Measurements from ENCODE around the gene MAD1L1.

The MAD1L1 gene

DNA sequence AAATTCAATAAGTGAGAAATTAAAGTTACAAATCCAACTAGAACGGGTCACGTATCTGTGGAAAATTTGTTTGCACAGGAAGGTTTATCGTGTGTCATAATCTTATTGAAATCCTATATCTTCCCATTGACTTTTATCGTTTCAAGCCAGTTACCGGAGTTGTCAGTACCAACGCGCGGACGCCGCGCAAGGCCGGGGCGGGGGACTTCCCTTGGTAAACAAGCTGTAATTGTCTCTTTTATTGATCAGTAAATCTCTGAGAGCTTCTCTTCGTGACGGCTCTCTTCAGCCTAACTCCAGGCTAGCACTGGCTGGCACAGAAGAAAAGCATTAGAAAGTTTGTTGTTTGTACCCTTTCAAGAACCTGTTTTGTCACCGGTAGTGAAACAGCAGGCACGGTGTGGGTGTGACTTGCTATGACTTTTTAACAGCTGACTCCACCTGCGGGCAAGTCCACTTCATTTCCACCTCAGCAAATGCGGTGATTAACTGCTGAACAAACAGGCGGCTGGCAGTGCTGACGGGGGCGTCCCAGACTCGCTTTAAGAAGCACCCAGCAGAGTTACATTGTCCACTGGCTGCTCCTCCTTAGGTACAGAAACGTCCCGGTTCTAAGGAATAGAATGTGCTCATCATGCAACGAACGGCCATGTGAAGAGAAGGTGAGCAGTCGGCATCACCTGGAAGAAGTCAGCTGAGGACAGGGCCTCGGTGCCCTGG, 215.8 kb downstream of the MAD1L1 start:
- no peak for DNase-seq (ENCODE audit: low read depth in 2 of 3, low spot score in 1 of 3)

DNA sequence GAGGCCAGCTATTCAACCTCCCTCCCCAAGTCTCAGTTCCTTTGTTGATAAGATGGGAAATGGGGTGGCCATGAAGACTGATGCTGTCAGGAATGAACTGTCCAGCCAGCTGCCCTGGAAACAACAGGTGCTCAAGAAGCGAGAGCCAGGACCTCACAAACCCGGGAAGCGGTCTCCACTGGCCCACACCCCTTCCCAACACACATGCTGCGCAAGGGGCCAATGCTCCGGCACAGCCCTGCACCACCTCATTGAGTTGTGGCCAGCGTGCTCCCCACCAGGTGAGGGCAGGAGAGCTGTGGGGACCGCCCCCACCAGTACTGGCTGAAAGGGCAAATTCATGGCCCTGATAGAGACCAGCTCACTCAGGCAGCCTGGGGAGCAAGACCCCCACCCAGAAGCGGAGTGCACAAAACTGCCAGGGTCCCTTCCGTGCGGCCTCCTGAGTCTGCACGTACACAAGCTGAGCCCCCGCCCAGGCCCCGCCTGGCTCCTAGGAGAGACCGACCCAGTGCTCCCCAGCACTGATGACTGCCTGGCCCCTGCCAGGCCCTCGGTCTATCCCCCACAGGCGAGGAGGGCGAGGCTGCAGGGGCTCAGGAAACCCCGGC, 216.6 kb downstream of the MAD1L1 start:
- no peak for DNase-seq (ENCODE audit: low read depth in 2 of 3, low spot score in 1 of 3)

DNA sequence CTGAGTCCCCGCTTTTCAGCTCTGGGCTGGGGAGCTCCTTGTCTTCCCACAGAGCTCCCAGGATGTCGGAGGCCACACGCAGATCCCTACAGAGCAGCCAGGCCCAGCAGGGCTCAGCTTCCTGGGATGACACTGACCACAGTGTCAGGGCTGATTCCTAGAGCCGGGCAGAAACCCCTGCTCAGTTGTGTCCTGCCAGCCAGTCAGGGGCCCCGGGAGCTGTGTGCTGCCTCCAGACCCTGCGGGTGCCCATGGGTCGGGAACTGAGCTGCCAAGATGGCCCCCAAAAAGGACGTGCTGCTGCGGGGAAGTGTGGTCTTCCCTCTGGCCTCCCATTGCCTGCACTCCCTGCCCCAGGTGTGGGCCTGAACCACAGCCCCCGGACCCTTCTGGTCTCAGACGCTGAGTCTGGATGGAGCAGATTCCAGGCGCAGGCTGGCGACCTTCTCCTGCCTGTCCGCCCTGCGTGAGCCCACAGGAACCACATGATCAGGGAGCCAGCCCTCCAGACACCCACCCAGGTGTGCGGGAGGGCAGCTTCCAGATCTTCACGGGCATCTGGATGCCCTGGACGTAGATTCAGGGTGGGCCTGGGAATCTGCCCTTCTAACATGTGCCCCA, 217.4 kb downstream of the MAD1L1 start:
- no peak for DNase-seq (ENCODE audit: low read depth in 2 of 3, low spot score in 1 of 3)

DNA sequence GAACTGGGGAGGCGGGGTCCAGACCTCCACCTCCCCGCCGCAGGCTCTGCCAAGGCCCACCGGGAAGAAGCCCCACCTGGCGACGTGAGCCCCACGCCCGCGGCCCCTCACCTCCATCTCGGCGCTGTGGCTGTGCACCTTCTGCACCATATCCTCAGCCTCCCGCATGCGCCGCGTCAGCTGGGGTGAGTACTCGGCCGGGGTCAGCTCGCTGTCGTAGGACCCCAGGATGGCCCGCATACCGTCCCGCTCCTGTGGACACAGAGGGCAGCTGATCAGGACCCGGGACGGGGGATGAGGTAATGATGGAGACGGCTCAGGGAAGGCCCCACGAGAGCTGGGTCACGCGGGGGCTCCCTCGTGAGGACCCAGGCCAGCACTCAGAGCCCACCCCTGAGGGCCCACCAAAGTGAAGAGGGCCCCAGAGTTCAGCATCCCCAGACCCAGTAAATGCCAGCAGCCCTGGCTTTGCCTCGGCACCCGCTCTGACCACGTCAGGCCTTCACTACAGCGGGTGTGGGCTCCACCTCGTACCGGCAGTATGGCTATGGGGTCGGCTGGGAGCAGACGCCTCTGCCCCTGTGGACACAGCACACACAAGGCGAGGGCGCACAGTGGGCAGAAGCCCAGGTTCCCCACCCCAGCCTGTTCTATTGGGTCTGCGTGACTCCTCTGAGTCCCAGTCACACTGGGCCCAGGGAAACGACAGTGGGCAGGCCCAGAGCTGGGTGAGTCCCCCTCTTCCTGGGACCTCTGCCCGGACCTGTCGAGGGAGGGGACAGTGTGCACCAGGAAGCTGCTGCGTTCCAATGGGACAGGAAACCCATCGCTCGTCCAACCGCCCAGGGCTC, 218.1 kb downstream of the MAD1L1 start:
- DNase-seq (ENCODE audit: low read depth in 2 of 3, low spot score in 1 of 3): no peak

DNA sequence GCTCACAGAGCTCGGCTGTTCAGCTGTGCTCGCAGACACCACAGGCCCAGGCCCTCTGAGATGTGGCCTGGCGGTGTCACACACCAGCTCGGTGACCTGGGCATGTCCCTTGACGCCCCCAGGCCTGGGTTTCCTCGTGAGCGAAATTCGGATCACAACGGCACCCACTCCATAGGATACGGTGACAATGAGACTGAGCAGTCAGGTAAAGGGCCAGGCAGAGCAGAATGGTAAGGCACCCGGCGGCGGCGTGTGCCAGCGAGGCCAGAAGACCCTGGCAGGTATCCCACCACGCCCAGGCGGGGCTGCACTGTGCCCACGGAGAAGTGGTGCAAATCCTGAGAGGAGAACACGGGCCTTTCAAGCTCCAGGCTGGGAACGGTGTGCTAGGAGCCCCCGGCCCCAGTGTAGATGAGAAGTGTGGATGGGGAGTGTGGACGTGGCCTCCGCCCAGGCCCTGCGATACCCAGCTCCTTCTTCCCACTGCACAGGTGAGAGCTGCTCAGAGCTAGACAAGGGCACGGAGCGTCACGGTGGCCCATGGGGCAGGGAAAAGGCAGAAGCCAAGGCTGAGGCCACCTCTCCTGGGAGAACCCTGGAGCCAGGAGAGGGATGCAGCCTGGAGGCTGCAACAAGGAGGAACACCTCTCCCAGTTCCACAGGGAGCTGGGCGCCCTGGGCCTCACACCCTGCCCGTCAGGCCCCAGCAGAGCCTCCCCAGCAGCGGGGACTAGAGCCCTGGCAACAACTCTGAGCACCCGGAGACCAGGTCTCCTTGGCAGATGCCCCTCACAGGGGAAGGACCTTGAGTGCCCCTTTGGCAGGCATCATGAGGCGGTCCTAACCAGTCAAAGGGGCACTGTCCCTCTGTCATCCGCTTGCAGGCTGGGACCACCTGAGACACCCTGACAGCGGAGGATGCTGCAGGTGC, 219.1 kb downstream of the MAD1L1 start:
- no peak for DNase-seq (ENCODE audit: low read depth in 2 of 3, low spot score in 1 of 3)

DNA sequence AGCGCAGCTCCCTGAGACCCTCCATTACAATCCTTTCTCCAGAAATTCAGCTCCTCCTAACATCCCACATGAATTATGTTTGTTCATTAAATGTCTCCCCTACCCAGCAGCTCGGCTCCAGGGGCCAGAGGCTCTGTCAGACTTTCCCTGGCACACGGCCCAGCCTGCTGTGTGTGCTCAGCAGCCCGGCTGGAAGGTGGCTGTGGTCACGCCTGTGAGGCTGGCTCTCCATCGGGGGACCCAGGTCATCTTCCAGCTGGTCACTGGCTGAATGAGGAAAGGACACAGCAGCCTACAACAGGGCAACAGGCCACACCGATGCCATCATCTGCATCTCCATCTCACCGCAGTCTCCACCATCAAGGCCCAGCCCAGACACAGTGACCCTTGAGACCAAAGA, 219.8 kb downstream of the MAD1L1 start:
- DNase-seq (ENCODE audit: low read depth in 2 of 3, low spot score in 1 of 3): no peak

DNA sequence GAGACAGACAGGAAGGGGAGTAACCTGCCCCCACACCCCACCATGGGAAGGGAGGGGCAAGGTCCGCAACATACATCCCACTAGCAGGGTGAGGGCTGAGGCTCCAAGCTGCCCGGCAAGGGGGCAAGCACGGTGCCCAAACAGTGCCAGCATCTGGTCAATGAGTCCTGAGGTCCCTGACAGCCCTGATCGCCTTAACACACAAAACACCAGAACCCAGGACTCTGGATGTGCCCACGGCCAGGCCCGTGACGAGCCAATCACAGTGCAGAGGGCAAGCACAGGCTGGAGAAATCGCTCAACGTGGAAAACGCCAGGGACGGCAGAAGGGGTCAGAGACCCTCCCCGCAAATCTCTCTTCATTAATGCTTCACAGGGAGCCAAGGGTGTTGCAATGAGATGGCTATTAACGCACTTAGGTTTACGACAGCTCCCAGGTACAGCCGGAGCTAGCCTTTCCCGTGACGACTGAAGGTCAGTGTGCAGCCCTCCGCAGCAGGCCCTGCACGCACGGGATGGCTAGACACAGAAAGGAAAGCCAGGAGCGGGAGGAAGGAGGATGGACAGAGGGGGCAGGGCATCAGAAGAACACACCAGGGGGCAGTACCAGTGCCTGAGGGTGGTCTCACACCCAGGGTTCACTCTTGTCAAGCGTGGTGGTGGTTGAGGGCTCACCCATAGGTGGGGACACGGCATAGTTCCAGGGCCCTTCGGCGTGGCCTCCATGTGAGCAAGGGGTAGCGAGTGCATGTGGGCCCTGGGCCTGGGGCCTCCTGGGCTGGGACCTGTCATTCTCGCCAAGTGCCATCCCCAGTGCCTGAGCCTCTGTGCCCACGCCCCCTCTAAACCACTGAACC, 220.5 kb downstream of the MAD1L1 start:
- no peak for DNase-seq (ENCODE audit: low read depth in 2 of 3, low spot score in 1 of 3)

DNA sequence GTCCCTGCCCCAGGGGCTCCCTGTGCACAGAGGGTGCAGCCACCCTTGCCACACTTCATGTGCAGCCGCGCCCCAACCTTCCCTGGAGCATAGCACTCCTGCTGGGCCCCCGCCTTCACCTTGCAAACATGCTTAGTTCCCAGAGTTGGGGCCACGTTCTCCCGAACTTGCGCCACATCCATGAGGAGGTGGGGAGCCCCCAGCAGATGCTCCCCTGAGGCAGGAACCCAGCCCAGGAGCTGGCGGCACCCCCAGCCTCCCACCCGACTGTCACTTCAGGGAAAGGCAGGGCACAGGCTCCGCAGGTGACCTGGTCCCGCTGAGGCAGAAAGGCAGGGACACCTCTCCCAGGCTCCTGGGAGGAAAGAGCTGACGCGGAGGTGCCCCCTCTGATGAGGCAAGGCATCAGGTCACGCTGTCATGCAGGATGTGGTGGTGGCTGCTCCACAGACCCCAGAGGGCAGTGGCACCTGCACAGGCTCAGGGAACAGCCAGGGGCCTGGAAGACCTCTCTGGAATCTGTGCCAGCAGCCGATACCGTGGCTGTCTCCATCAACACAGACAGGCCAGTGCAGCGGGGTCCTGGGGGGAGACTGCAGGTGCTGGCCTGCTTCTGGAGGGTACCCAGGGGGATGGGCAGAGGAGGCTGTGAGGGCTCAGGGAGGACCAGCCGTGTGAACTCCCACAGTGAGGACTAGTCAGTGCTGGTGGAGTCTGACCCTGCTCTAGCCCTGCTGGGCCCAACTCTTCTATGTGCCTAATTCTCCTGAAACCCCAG, 221.3 kb downstream of the MAD1L1 start:
- no peak for DNase-seq (ENCODE audit: low read depth in 2 of 3, low spot score in 1 of 3)

DNA sequence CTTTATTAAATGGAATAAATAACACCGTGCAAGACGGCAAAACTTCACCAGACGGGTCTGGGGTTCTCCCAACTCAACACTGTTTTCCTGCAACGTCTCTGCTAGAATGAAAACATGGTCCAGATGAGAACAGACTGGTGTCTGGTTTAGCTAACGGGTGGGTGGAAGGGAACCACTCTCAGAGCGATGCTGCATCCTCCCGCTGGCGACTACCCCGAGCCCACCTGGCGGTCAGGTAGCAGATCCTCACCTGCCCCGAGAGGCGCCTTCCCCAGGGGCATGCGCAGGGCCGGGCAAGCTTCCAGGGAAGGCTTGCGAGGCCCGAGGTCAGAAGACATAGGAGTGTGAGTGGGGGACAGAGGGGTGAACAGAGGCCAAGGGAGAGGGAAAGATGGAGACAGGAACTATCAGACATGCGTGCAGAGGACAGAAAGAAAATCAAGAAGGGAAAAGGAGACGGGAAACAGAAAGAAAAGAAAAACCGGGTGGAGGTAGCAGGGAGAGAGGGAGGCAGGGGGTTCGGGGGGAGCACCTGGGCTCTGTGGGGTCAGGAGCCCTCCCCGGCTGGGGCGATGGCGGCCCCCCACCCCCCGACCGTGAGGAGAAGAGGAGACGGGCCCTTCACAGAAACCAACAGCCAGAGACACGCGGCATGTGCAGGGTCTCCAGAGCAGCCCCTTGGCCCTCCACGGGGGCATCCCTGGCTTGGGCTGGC, 222.0 kb downstream of the MAD1L1 start:
- DNase-seq (ENCODE audit: low read depth in 2 of 3, low spot score in 1 of 3): no peak

DNA sequence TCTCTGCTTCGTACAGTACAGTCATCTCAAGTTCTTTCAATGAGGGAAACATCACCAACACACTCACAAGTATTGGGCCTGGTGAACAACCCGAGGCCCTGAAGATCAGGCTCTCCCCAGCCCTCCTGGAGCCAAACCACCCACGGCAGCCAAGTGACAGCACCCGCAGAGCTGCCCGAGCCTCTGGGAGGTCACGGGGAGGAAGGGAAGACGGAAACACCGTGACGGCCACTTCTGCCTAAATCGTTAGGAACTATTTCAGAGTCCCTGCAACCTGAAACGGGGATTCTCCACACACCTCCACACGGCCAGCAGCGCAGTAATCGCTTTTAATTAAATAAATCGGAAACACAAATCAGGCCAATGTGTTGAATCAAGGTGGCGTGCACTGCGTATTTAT, 222.6 kb downstream of the MAD1L1 start:
- DNase-seq (ENCODE audit: low read depth in 2 of 3, low spot score in 1 of 3): no peak

DNA sequence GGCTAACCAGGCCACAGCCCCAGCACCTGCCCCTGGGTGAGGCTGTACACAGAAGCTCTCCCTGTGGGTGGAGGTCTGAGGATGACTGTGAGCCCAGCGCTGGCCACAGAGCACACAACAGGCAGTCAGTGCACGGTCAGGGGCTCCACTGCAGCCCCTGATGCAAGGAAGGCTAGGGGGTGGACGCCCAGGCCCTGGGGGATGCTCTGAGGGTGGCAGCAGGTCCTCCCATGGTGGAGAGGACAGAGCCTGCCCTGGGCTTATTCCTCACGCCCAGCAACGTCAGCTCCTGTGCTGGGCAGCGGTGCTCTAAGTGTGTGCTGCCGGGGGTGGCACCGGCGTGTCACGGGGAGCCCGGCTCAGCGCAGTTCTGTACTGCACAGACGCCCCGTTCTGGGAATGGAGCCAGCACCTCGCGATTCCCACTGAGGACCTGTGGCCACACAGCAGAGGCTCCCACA, 223.2 kb downstream of the MAD1L1 start:
- no peak for DNase-seq (ENCODE audit: low read depth in 2 of 3, low spot score in 1 of 3)

DNA sequence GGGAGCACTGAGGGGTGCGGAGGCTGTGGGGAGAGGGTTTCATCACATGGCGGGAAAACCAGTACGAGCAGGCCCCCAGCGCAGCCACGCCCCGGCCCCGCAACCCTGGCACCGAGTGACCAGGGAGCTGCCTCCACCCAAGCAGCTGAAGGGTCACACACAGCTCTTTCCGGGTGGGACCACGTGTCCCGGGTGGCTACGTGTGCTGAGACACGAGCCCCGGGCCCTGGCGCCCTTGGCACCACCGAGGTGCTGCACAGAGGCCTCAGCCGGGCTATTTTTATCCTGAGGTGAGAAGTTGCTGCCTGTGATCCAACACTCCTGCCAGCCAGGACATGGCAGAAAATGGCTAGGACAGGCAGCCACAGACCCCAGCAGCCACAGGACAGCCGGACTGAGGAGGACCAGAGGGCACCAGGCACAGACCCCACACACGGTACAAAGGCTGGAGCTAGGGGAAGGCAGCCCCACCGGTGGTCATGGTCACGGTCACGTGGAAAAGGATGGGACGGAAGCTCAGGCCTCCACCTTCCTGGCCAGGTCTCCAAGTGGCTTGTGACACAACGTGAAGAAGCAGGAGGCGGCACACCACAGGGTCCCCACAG, 223.7 kb downstream of the MAD1L1 start:
- no peak for DNase-seq (ENCODE audit: low read depth in 2 of 3, low spot score in 1 of 3)

DNA sequence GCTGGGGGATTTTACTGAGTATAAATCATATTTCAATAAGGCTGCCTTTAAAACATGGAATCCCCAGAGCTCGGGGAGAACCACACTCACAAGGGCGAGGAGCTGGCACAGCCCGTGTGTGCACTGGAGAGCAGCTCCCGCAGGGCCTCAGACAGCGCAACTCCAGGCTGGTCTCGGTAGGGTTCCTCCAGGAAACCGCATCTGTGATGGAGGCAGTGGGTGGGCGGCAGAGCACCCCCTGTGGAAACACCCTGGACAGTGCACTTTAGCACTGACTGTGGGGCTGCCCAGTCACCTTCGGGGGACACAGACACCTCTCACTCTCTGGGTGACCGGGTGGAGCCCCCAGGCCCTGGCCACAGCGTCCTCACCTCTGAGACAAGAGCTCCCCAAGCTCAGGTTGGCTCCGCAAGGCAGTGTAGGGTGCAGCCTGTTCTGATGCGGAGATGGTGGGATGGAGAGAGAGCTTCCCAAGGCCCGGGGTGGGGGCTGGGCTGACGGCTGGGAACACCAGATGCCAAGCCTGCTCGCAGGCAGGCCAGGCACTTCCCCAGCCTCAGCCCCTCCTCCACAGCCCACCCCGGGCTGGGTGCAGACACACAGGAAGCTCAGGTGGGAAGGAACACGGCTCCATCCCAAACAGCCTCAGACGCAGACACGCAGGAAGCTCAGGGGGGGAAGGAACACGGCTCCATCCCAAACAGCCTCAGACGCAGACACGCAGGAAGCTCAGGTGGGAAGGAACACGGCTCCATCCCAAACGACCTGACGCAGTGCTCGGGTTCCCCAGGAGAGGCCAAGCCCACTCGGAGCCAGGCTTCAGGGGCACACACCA, 224.4 kb downstream of the MAD1L1 start:
- DNase-seq (ENCODE audit: low read depth in 2 of 3, low spot score in 1 of 3): no peak

DNA sequence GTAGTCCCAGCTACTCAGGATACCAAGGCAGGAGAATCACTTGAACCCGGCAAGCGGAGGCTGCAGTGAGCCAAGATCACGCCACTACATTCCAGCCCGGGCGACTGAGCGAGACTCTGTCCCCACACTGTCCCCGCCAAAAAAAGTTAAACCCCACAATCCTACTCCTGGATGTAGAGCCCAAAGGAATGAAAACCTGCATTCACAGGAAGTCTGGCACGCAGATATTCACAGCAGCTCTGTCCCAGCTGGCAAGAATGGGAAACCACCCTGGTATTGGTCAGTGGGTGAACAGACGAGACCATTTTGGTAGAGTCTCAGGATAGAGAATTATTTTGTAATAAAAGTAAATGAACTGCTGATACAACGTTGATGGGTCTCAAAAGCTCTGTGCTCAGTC, 225.2 kb downstream of the MAD1L1 start:
- DNase-seq (ENCODE audit: low read depth in 2 of 3, low spot score in 1 of 3): no peak

DNA sequence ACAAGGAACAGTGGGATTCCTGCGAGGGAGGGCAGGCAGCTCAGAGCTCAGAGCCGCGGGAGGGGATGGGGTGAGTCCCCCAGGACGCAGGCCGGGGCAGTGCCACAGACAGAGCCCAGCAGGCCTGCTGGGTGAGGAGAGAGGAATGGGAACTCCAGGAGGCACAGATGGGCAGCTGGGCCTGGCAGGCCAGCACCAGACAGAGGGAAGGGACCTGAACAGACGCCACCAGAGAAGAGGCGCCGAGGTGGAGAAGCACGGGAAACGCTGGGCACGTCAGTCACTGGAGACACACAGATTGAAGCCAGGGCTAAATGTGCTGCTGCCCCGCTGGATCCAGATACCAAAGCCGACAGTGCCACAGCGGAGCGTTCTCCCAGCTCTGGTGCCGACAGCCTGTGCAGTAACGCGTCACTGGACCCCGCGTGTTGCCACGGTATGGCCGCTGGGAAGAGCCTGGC, 225.8 kb downstream of the MAD1L1 start:
- DNase-seq (ENCODE audit: low read depth in 2 of 3, low spot score in 1 of 3): no peak

DNA sequence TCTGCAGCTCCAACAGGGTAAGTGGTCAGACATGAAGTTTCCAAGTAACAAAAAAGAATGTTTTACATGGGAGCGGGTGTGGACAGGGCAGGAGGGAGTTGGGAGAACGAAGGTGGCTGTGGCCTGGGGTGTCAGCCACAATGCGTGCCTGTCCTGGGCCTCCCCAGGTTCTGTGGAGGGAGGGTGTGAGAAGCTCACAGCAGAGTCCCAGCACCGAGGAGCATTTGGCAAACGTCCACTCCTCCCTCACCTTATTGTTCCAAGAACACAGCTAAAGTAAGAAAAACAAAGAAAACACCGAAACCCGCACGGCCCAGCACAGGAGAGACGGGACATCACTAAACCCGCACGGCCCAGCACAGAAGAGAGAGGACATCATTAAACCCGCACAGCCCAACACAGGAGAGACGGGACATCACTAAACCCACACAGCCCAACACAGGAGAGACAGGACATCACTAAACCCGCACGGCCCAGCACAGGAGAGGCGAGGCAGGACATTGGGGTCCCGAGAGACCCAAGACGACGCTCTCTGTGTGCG, 226.4 kb downstream of the MAD1L1 start:
- DNase-seq (ENCODE audit: low read depth in 2 of 3, low spot score in 1 of 3): no peak

DNA sequence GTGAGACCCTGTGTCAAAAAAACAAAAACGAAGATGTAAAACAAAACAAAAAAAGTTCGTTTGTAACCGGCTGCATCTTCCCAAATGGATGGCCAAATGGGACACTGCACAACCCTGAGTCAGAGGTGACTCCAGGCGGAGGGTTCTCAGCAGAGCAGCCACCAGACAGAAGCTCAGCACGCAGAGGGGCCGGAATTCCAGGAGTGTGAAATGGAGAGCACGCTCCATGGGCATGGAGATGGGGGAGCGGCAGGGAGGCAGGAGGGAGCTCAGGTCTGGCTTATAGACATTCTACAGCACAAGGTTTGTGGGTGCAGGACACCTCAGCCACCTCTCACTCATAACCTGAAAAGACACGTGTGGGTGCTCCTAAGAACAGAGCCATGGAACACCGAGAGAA, 227.0 kb downstream of the MAD1L1 start:
- no peak for DNase-seq (ENCODE audit: low read depth in 2 of 3, low spot score in 1 of 3)

Data from stimulated activated CD4-positive, alpha-beta T cell treated with anti-CD3 and anti-CD28 coated beads, Interleukin-12 subunit alpha, Interleukin-12 subunit beta, amount 100 ng/mL, for 48 hours (primary cell).